Measurements from ENCODE around the gene CORO1C. TPM values are rescaled to one million over a fixed set of nuclear protein-coding genes. Genes with fewer than 3 reads are reported as not detected.
"Not testable (repeated sequence)": the region's sequence is repeated elsewhere in the genome, so short reads cannot be mapped to it uniquely, and the experiment has no call there.

The CORO1C gene
- total RNA-seq, 1 donor from 2014 or later = 164 TPM

GRCh38 chr12:108633081-108633533, 98.2 kb downstream of the CORO1C start:
- Histone ChIP-seq H3K27me3 (ENCODE audit: control insufficient read depth, insufficient read depth, low read length) (no peaks in the 10 kb centered on the region), H3K4me3 (ENCODE audit: low read depth, low read length) (no peak overlapping the region), H3K36me3 (ENCODE audit: control insufficient read depth, insufficient read depth, low read length) (no peaks in the 10 kb centered on the region)
- no peak for TF ChIP-seq CTCF (IDR thresholded peaks at IDR 0.05; ENCODE audit: insufficient read depth, low read length, poor library complexity, severe bottlenecking)
- DNase-seq (ENCODE audit: low read depth) = no peak

GRCh38 chr12:108631261-108631660, 100.1 kb downstream of the CORO1C start:
- not testable (repeated sequence) for H3K27me3 ChIP-seq (ENCODE audit: control insufficient read depth, insufficient read depth, low read length); H3K4me3 ChIP-seq (ENCODE audit: low read depth, low read length); H3K36me3 ChIP-seq (ENCODE audit: control insufficient read depth, insufficient read depth, low read length); DNase-seq (ENCODE audit: low read depth)

- Histone ChIP-seq H3K4me3 (ENCODE audit: low read depth, low read length) (no peak overlapping the region), H3K36me3 (ENCODE audit: control insufficient read depth, insufficient read depth, low read length) (no peaks in the 10 kb centered on the region), H3K27me3 (ENCODE audit: control insufficient read depth, insufficient read depth, low read length) (no peaks in the 10 kb centered on the region)
- DNase-seq (ENCODE audit: low read depth) = no peak
- TF ChIP-seq CTCF (IDR thresholded peaks at IDR 0.05; ENCODE audit: insufficient read depth, low read length, poor library complexity, severe bottlenecking) = no peak
Observed at GRCh38 chr12:108630481-108631207, 100.7 kb downstream of the CORO1C start.

GRCh38 chr12:108629824-108630476, 101.4 kb downstream of the CORO1C start:
- TF ChIP-seq CTCF (IDR thresholded peaks at IDR 0.05; ENCODE audit: insufficient read depth, low read length, poor library complexity, severe bottlenecking) = no peak
- no peak for DNase-seq (ENCODE audit: low read depth)
- no peak overlapping the region for H3K4me3 ChIP-seq (ENCODE audit: low read depth, low read length)
- no peaks in the 10 kb centered on the region for H3K27me3 ChIP-seq (ENCODE audit: control insufficient read depth, insufficient read depth, low read length)
- no peaks in the 10 kb centered on the region for H3K36me3 ChIP-seq (ENCODE audit: control insufficient read depth, insufficient read depth, low read length)

DNA sequence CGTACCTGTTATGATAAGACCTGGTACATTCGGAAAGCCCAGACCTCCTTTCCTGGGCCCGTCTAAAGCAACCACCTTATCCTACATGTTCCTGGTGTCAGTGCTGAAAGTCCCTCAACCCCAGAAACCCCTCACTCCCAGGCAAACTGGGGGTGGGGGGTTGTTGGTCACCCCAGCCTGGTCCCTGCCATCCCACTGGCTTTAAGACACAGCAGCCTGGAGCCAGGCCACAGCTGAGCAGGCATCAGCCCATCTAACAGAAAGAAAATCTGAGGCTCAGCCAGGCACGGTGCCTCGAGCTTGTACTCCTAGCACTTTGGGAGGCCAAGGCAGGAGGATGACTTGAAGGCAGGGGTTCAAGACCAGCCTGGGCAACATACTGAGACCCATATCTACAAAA, 102.2 kb downstream of the CORO1C start:
- H3K36me3 ChIP-seq (ENCODE audit: control insufficient read depth, insufficient read depth, low read length) = no peaks in the 10 kb centered on the region
- no peak for TF ChIP-seq CTCF (IDR thresholded peaks at IDR 0.05; ENCODE audit: insufficient read depth, low read length, poor library complexity, severe bottlenecking)
- H3K27me3 ChIP-seq (ENCODE audit: control insufficient read depth, insufficient read depth, low read length) = no peaks in the 10 kb centered on the region
- DNase-seq (ENCODE audit: low read depth) = no peak
- H3K4me3 ChIP-seq (ENCODE audit: low read depth, low read length) = no peak overlapping the region

- no peak for DNase-seq (ENCODE audit: low read depth)
- Histone ChIP-seq H3K4me3 (ENCODE audit: low read depth, low read length) (no peak overlapping the region), H3K27me3 (ENCODE audit: control insufficient read depth, insufficient read depth, low read length) (no peaks in the 10 kb centered on the region), H3K36me3 (ENCODE audit: control insufficient read depth, insufficient read depth, low read length) (no peaks in the 10 kb centered on the region)
- TF ChIP-seq CTCF (IDR thresholded peaks at IDR 0.05; ENCODE audit: insufficient read depth, low read length, poor library complexity, severe bottlenecking) = no peak
Observed at GRCh38 chr12:108627134-108627920, 104.0 kb downstream of the CORO1C start.

Data from kidney epithelial cell (primary cell).